GM21390 (cell line): ENCODE data around the gene CYB5R4.
"Not testable (repeated sequence)": the region's sequence is repeated elsewhere in the genome, so short reads cannot be mapped to it uniquely, and the experiment has no call there.

Experiments used
- ATAC-seq: cut with Tn5 transposase; IDR thresholded peaks from one replicate; pipeline ENCODE4 v1.9.1; 2021; ENCODE audit not compliant: unreplicated experiment

The CYB5R4 gene

DNA sequence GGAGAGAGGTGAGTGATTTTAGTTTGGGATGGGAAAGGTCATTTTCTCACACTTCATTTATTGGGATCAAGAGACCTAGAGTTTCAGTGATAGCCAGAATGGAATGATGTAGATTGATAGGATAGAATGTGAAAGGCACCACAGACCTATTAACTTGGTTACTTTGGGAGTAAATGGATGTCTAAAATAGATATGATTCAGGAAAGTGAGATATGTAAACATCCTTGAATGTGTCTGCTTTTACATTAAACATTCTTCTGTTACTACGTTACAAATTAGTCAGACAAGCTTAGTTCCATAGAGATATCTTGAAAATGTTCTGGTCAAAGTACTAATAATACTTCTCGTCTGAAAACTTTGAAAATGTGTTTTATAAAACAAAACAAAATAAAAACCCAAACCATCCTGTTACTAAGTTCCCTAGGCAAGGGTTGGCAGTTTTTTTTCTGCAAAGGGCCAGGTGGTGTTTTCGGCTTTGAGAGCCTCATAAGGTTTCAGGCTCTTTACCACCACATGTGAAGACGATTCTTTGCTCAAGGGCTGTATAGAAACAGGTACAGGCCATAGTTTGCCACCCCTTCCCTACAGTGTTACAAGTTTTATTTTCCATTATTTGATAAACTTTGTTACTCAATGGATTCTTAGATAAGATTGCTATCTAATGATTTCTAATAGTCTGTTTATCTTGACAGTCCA is 3.4 kb downstream of the CYB5R4 start:
- ATAC-seq, result no peak

GRCh38 chr6:83867043-83867442 is 7.6 kb downstream of the CYB5R4 start:
- ATAC-seq, result no peak

GRCh38 chr6:83867527-83868161 is 8.2 kb downstream of the CYB5R4 start:
- no peak for ATAC-seq

DNA sequence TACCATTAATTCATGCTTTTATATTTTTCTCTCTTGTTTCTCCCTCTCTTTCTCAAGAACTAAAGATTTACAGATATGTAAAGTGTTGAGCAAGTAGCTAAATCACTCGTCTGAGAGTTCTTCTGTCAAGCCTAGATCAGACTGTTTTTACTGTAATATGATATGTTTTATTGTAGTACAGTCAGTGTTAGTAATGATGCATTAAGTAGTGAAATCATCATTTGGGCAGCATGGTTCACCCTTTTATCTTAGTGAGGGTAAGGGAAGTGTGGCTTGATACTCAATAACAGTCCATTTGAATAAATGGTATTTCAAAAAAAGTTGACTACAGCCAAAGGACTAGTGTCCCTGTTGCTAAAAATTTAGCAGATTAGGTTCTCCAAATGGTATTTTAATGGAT is 9.2 kb downstream of the CYB5R4 start:
- ATAC-seq, result no peak

GRCh38 chr6:83870649-83871048 is 11.2 kb downstream of the CYB5R4 start:
- no peak for ATAC-seq

DNA sequence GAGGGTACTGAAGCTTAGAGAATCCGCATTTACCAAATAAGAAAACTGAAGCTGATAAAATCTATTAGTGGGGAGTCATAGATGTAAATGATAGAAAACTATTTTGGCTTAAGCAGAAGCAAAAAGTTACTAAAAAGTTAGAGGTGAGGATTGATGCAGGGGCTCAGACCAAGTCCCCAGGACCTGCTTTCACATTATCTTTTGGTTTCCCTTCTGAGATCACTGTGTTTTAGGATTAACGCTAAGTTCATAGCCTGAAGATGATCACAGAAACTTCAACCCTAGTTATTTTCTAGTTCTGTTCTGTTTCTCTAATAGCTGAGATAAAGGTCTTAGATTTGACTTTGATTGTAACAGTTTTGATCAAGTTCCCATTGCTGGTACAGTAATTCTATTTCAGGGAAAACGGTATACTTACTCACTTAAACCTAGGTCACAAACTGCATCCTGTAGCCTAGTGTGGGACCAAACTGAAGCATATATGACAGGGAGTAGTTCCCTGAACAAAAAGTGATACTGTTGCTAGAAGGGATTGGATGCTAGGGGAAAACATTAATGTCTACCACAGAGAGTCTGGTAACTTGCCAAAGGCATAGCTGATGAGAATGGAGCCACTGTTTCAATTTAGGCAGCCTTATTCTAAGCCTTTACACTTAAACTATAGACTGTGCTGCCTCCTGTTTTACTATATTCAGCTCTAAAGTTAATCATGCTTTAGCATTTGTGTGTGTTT is 13.1 kb downstream of the CYB5R4 start:
- ATAC-seq, result no peak

DNA sequence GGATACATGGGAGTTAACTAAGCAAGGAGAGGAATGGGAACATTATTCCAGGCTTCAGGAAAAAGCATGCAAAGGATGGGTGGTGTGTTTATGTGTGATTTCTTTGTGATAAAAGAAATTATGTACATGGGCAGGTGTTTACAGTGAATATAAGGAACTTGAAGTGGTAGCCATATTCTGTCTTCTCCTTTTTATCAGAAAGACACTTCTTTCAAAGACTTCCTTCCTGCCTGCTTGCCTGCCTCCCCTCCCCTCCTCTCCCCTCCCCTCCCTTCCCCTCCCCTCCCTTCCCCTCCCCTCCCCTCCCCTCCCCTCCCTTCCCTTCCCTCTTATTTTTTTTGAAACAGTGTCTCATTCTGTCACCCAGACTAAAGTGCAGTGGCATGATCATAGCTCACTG is 14.4 kb downstream of the CYB5R4 start:
- ATAC-seq, result no peak

GRCh38 chr6:83875843-83876242 is 16.4 kb downstream of the CYB5R4 start:
- ATAC-seq, result no peak

DNA sequence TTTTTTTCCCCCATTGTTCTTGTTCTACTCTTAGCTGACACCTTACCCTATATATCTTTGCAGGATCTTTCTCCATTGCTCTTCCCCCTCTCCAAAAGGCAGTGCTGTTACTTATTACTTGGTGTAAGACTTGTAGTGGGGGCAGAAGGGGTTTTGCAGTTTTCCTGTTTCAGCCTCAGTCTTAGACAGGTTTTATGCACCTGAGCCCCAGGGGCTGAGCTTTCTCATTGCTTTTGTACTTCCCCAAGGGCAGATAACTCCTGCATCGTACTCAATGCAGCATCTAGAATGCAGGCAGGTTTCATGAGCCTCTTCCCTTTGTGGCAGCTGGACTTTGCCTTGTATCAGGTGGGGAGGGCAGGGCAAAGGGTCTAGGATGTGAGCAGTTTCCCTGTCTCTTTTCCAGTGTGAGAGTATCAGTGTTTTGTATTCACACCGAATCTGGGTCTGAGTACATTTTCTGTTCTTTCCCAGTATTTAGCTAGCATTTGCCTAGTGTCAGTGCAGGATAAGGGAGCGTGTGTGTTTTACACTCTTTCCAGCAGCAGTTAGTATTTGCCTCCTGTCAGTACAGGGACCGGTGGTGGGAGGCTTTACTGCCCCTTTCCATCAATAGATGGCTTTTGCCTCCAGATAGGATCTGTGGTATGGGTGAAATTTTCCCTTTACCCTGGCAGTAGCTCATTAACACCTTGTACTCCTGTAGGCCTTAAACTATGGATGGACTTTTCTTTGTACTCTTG is 19.6 kb downstream of the CYB5R4 start:
- ATAC-seq, result no peak

- no peak for ATAC-seq
These were observed 20.3 kb downstream of the CYB5R4 start for GRCh38 chr6:83879746-83880145.

DNA sequence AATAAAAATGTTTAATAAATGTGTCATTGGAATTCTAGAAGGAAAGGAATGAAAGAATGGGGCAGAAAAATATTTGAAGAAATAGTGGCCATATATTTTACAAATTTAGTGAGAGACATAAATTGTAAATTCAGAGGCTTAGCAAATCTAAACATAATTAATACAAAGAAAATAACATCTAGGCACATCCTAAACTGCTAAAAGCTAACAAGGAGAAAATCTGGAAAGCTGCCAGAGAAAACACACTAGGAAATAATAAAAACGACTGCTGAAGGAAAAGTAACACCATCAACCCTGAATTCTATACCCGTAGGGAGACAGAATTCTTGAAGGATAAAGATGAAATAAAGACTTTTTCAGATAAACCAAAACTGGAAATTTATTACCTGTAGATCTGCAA is 23.8 kb downstream of the CYB5R4 start:
- no peak for ATAC-seq

- ATAC-seq, result peak; percentile 90
These were observed 25.0 kb downstream of the CYB5R4 start for GRCh38 chr6:83884523-83884922.

GRCh38 chr6:83885984-83886383 is 26.5 kb downstream of the CYB5R4 start:
- no peak for ATAC-seq

DNA sequence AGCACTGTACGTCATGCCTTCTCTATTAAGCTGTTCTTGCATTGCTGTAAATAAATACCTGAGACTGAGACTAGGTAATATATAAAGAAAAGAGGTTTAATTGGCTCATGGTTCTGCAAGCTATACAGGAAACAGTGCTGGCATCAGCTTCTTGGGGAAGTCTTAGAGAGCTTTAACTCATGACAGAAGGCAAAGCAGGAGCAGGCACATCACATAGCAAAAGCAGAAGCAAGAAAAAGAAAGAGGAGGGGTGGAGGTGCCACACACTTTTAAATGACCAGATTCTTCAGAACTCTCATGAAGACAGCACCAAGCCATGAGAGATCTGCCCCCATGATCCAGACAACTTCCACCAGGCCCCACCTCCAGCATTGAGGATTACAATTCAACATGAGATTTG is 30.1 kb downstream of the CYB5R4 start:
- no peak for ATAC-seq

- ATAC-seq, result no peak
These were observed 31.0 kb downstream of the CYB5R4 start for GRCh38 chr6:83890520-83890919.

DNA sequence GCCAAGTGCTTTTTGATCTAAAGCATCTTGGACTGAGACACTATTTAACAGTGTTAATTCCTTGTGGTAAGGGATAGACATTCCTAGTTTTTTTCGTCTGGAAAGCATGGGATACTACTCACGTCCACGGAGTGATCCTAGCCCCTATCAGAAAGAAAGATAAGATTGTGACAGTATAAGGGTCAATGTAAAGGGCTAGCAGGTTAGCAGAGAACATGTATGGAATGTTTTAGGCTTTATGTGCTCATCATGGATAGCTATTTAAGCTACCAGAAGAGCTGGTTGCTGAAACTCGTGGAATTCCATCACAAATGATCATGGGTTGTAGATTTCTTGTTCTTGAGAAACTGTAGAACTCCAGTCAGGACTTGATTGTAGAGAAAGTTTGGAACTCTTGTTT is 32.1 kb downstream of the CYB5R4 start:
- ATAC-seq, result no peak

DNA sequence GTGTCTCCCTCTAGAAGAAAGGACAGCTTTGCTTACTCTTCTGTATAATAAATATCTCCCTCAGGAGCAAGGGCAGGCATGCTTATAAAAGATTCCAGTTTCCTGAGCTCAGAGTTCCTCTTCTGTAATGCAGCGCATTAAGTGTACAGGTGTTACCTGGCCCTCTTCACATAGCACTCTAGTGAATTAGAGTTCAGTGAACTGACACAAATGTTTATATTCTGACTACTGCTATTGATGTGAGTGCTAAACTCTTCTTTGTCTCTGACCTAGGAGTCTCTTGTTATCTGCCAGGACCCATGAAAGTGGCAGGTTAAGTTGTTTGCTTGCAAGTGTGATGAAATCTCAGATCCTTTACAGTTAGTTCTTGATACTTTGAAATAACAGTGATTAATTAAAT is 33.5 kb downstream of the CYB5R4 start:
- ATAC-seq, result no peak

DNA sequence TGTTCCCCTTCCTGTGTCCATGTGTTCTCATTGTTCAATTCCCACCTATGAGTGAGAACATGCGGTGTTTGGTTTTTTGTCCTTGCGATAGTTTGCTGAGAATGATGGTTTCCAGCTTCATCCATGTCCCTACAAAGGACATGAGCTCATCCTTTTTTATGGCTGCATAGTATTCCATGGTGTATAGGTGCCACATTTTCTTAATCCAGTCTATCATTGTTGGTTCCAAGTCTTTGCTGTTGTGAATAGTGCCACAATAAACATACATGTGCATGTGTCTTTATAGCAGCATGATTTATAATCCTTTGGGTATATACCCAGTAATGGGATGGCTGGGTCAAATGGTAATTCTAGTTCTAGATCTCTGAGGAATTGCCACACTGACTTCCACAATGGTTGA is 37.6 kb downstream of the CYB5R4 start:
- ATAC-seq, result not testable (repeated sequence)

DNA sequence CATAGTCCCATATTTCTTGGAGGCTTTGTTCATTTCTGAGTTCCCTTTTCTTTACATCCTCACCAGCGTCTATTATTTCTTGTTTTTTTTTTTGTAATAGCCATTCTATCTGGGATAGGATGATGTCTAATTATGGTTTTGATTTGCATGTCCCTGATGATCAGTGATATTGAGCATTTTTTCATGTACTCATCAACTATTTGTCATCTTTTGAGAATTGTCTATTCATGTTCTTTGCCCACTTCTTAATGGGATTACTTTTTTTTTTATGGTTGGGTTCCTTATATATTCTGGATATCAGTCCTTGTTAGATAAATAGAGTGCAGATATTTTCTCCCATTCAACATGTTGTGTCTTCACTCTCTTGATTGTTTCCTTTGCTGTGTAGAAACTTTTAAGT is 42.1 kb downstream of the CYB5R4 start:
- no peak for ATAC-seq

GRCh38 chr6:83904395-83904794 is 44.9 kb downstream of the CYB5R4 start:
- ATAC-seq, result no peak

GRCh38 chr6:83905648-83906047 is 46.2 kb downstream of the CYB5R4 start:
- ATAC-seq, result no peak
